Mucosa of descending colon (tissue), 3 donors: Measurements from ENCODE around the gene ADPGK. TPM values are rescaled to one million over a fixed set of nuclear protein-coding genes. Genes with fewer than 3 reads are reported as not detected.

Experiments
- ATAC-seq: fragments of 200-7000 bp; cut with Tn5 transposase; one replicate; pipeline ENCODE4 v1.9.1; 2020; ENCODE audit warnings: mild to moderate bottlenecking, moderate library complexity
- DNase-seq, 3 donors: peaks; one replicate each; pipeline ENCODE4 v3.0.0-alpha.2; 2020
- H3K36me3 ChIP-seq: fragments of 200-600 bp; one replicate; pipeline ENCODE4 v1.8.0; 2021; ENCODE audit warnings: low read depth, mild to moderate bottlenecking
- H3K4me1 ChIP-seq: fragments of 200-600 bp; one replicate; pipeline ENCODE4 v1.8.0; 2021; ENCODE audit warnings: low read depth, mild to moderate bottlenecking
- H3K4me3 ChIP-seq: fragments of 200-600 bp; one replicate; pipeline ENCODE4 v1.8.0; 2021; ENCODE audit warnings: mild to moderate bottlenecking
- H3K9me3 ChIP-seq: fragments of 200-600 bp; one replicate; pipeline ENCODE4 v1.8.0; 2021; ENCODE audit warnings: mild to moderate bottlenecking
- CTCF ChIP-seq: fragments of 200-600 bp; IDR thresholded peaks from one replicate; pipeline ENCODE4 v1.8.0; 2022; ENCODE audit warnings: antibody characterized with exemption, mild to moderate bottlenecking
- intact Hi-C, 2 donors: fragments of 100-400 bp; cut with DNase I in 1 of 2; cut with micrococcal nuclease in 1 of 2; formaldehyde crosslinking; loops; one replicate each; pipeline versions ENCODE4 v1.11.0 to v1.11.1; 2022; cut with DNase I, micrococcal nuclease
- total RNA-seq, 3 donors: library from RNA; stranded (reverse); fragmentation: NEBNext Ultra II Directional in 2 of 3; extraction: Animal tissue kit (Norgen Biotek cat#: 25700) in 2 of 3; gene quantifications; one replicate each; pipeline versions ENCODE4 v1.2.1 to v1.2.4, GENCODE V29; 2021 to 2023
- donor health status: DM: no; HTN: no; CAD: no; lungs with moderate emphysema.
- donor health status: DM: no; HTN: no; CAD: no.
- donor health status: DM: no; HTN: yes; CAD: no.

The ADPGK gene
- total RNA-seq, 3 donors from 2014 or later = 34.9 to 36.4 (median 35.9) TPM

- H3K4me1 ChIP-seq = peaks cover 1% of the 10 kb centered on the region
- no peak for TF ChIP-seq CTCF
- intact Hi-C loops = no loop called here
- H3K4me3 ChIP-seq = no peak overlapping the region
- ATAC-seq (no peak), DNase-seq (no peak)
- H3K36me3 ChIP-seq = no peaks in the 10 kb centered on the region
- no peaks in the 10 kb centered on the region for H3K9me3 ChIP-seq
These were observed 4.0 kb upstream of the ADPGK start for GRCh38 chr15:72787526-72787925.

GRCh38 chr15:72786676-72787345, 3.3 kb upstream of the ADPGK start:
- Histone ChIP-seq H3K9me3 (no peaks in the 10 kb centered on the region), H3K4me1 (peaks cover 8% of the 10 kb centered on the region), H3K36me3 (no peaks in the 10 kb centered on the region), H3K4me3 (no peak overlapping the region)
- ATAC-seq (no peak), DNase-seq (no peak)
- intact Hi-C loops = no loop called here
- no peak for TF ChIP-seq CTCF

GRCh38 chr15:72786242-72786641, 2.7 kb upstream of the ADPGK start:
- H3K36me3 ChIP-seq = no peaks in the 10 kb centered on the region
- intact Hi-C loops = no loop called here

GRCh38 chr15:72785841-72786240, 2.3 kb upstream of the ADPGK start:
- TF ChIP-seq CTCF = no peak
- ATAC-seq = no peak
- intact Hi-C loops = no loop called here

More at GRCh38 chr15:72786242-72786641, 2.7 kb upstream of the ADPGK start:
- Histone ChIP-seq H3K9me3 (no peaks in the 10 kb centered on the region), H3K4me3 (no peak overlapping the region), H3K4me1 (peaks cover 11% of the 10 kb centered on the region)
- TF ChIP-seq CTCF = no peak
- DNase-seq = no peak
- ATAC-seq = no peak

GRCh38 chr15:72785432-72785831, 1.9 kb upstream of the ADPGK start:
- H3K9me3 ChIP-seq = no peaks in the 10 kb centered on the region
- DNase-seq (peak in 1 of 3 donors; percentile 18), ATAC-seq (no peak)
- intact Hi-C loops = no loop called here
- no peak for TF ChIP-seq CTCF
- H3K4me1 ChIP-seq = peaks cover 11% of the 10 kb centered on the region
- no peaks in the 10 kb centered on the region for H3K36me3 ChIP-seq
- H3K4me3 ChIP-seq = no peak overlapping the region

More at GRCh38 chr15:72785841-72786240, 2.3 kb upstream of the ADPGK start:
- DNase-seq = no peak
- Histone ChIP-seq H3K36me3 (no peaks in the 10 kb centered on the region), H3K4me1 (peaks cover 11% of the 10 kb centered on the region), H3K4me3 (no peak overlapping the region), H3K9me3 (no peaks in the 10 kb centered on the region)
